Neuron (in vitro differentiated cells): ENCODE measurements around the gene STRN3.

Source experiments
- H2AFZ ChIP-seq: one replicate; pipeline ENCODE4 v1.6.1; 2013; ENCODE audit warnings: low read depth, mild to moderate bottlenecking, inconsistent platforms, low read length, moderate library complexity
- H3K27me3 ChIP-seq: one replicate; pipeline ENCODE4 v1.6.1; 2013; ENCODE audit warnings: low read length; ENCODE audit not compliant: insufficient read depth
- H3K36me3 ChIP-seq: one replicate; pipeline ENCODE4 v1.6.1; 2013; ENCODE audit warnings: low read length; ENCODE audit not compliant: insufficient read depth
- H3K4me1 ChIP-seq: one replicate; pipeline ENCODE4 v1.6.1; 2013; ENCODE audit warnings: low read length; ENCODE audit not compliant: insufficient read depth
- H3K4me3 ChIP-seq: 2 replicates; pipeline ENCODE4 v1.5.1; 2013; ENCODE audit warnings: mild to moderate bottlenecking, low read length, moderate library complexity
- H3K9me3 ChIP-seq: one replicate; pipeline ENCODE4 v1.6.1; 2013; ENCODE audit warnings: low read length

The STRN3 gene

DNA sequence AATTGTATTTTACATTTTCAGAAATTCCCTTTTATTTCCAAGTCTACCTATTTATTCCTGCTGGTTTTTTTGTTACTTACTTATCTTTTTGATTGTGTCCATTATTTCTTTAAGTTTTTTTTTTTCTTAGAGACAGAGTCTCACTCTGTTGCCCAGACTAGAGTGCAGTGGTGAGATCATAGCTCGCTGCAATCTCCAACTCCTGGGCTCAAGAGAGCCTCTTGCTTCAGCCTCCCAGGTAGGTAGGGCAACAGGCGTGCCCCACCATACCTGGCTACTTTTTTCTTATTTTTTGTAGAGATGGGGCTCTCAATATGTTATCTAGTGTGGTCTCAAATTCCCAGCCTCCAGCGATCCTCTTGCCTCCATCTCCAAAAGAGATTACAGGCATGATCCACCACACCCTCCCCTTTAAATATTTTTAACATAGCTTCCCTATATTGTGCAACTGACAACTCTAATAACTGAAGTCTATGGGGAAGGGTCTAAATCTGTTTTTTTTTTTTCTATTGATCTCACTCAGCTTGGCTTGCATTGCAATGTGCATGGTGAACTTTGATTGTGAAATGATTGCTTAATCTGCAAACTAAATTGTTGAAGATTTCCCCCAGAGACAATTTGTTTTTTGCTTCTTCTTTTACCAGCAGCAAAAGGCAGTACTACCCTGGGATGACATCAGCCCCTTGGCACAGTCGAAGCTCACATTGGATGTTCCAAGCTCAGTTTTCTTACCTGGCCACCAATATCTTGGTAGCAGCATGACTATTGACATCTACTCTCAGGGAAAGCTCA lies 177.5 kb downstream of the STRN3 start:
- no peak overlapping the region for H3K4me3 ChIP-seq
- no peaks in the 10 kb centered on the region for H3K9me3 ChIP-seq
- H3K36me3 ChIP-seq: no peaks in the 10 kb centered on the region
- no peak overlapping the region for H2AFZ ChIP-seq
- H3K4me1 ChIP-seq: no peaks in the 10 kb centered on the region
- H3K27me3 ChIP-seq: peaks cover 4% of the 10 kb centered on the region
